D341Med (cell line): ENCODE data around the gene CASQ2.
A peak's percentile ranks its signal among the peaks of the same experiment; 100 is the strongest.

Source experiments
- DNase-seq: peaks from one replicate; pipeline ENCODE4 v3.0.0; 2012; ENCODE audit warnings: low spot score

The CASQ2 gene

DNA sequence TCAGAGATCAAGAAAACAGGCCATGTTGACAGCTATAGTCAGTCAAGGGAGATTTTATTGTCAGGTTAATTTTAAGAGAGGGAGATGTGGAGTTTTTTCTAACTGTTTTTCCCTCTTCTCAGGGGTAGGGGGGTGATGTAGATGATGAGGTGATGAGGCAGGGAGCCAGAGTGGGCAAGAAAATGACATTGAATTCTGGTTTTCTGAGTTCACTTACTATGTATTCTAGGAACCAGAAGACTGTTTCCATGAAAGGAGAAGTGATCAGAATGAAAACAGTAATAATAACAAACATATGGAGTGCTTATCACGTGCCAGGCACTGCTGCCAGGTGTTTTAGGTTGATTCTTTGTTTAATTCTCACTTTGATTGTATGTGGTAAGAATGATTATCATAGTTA, 40.2 kb downstream of the CASQ2 start:
- DNase-seq, result no peak

DNA sequence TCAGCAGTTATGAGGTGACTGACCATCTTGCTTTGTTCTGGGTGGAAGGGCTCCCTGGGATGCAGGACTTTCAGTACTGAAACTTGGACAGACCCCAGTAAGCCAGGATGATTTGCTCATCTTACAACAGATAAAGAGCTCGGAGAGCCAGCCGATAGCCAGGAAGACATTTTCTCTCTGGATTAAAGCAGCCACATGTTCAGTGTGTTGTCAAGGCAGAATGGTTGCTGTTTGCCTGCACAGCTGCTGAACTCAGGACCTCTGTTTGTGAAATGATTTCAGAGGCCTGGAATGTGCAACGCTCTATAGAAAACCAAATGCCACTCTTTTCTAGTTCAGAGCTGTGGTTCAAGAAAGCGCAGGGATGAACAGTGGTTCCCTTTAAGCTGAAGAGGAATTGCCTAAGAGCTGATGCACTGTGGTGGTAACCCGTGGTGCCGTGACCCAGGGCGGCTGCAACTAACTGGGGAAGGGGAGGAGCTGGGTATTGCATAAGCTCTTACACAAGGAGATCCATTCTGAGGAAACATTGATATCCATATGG, 40.7 kb downstream of the CASQ2 start:
- no peak for DNase-seq

DNA sequence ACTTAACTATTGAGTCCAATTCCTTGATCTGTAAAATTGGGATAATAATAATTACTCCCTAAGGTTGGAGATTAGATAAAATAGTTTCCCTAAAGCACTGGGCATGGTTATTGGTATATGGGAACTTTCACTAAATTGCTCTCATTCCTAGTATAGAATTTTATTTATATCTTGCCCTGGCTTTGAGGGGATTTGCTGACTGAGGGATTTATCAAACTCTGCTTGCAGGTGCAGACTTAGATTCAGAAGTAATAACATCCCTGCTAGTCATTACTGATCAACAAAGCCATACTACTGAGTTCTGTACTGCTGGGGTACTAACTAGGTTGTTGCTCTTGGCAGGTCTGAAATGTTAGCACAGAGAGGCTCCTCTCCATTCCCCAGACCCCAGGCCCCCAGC, 41.9 kb downstream of the CASQ2 start:
- no peak for DNase-seq

DNA sequence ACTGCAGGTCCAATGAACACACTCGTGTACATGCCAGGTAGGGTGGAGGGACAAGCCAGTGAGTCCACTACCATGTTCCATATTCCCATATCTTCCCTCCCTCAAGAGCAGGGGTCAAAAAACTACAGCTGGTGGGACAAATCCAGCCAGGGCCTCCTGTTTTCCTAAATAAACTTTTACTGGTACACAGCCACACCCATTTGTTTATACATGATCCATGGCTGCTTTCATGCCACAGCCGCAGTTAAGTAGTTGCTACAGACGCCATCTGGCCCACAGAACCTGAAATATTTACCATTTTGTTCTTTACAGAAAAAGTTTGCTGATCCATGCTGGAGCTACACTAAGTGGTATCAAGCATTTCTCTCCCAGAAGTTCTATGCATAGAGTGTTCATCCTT, 42.4 kb downstream of the CASQ2 start:
- no peak for DNase-seq

DNA sequence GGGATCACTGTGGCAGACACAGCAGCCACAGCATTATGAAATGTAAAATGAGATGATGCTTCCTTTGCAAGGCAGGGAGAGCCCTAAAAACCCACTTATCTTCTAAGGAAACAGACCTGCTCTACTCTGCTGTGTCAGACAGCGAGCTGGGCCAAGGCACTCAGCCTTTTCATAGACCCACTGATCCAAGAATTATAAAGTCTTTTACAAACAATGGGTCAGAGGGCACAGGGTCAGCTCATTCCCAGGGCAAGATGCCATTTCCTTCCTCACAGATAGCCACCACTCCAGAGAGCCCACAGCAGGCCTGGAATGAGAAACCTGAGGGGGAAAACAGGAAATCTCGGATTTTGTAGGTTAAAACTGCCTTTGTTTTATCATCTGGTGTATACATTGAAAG, 42.9 kb downstream of the CASQ2 start:
- DNase-seq, result no peak

DNA sequence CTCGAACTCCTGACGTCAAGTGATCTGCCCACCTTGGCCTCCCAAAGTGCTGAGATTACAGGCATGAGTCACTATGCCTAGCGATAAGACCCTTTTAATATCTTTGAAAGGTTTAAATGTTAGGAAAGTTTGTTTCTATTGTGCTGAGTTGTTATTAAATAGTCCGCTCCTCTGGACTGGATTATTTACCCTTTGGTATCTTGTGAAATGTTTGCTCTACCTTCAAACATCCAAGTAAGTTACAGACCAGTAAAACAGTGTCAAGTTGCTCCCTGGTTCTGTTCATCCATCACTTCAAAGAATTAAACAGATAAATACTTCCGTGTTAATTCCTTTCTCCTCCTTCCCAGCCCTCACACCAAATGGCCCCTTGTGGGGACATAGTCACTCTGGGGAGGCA, 44.8 kb downstream of the CASQ2 start:
- no peak for DNase-seq

DNA sequence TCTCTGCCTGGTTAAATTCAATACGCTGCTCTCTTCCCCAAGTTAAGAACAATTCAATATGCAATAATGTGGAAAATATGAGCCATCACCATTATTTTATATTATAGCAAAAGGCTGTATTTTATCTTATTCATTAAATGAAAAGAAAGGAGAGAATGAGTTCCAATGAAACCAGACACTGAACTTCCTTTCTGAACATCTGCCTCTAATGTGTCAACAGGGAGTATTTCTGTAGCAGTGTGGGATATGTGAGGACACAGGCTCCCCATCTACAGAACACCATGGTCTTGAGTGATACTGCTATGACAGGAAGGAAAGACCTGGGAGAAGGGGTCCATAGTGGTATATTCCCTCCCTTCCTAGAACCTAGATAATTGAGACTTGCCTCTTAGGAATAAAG, 46.3 kb downstream of the CASQ2 start:
- no peak for DNase-seq

DNA sequence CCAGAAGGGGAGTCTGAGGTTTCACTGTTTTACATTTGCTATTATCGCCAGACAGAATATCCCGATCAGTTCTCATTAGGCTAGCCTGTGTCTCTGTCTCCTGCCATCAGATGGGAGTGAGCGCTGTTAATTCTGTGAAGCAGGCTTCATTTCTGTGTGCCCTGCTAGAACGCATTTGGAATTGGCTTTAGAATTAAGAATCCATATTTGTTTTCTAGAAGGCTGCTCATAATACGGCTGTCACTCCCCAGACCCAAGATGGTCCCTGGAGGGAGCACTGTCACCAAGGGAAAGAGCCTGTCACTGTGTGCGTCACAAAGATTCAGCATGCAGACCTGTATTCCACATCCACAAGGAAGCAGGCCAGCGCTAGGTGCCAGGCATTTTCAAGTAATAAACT, 49.2 kb downstream of the CASQ2 start:
- no peak for DNase-seq

DNA sequence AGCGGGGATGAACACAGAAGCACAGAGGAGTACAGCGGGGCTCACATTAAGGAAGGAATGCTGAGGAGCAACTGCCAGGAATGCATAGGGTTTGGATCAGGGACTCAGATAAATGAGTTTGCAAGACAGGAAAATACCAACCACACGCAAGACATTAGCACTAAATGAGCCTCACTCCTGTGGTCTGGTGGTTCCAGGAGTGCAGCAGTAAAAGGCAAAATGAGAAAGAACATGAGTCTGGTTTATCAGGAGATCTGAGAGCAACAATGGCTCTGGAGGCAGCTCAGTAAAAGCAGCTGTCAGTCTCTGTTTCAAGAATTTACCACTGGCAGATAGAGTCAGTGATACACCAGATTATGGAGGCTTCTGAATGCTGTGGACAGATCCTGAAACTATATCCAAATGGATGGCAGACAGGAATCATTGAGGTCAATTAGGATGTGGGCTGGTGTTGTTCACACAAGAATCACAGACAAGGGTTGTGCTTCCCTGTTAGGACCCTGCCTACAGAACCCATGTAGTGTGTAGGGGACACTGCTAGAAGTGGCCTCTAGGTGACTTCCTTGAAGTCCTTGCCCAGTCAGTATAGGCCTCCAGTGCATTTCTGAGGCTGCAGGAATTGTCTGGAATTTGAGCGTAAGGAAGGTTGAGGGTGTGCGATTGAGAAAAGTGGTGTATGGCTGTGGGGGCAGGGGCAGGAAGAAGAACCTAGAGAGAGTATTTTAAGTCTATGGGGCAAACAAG, 50.3 kb downstream of the CASQ2 start:
- DNase-seq, result no peak

DNA sequence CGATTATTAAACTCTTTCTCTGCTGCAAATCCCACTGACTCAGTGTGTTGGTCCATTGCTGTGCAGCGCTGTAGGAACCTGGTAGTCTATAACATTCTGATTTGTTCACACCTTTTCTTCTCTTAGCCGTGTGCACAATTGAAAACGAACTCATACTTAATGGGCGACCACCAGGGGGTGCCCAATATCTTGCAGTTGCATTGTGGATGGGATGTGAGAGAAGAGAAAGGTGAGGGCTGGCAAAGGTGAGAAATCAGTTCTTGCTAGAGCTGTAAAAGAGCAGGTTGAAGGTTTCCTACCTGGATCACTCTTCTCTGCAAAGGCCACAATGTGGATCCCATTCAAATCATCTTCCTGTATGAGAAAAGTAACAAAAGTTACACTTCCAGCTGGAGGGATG, 51.0 kb downstream of the CASQ2 start:
- DNase-seq, result peak; percentile 45

DNA sequence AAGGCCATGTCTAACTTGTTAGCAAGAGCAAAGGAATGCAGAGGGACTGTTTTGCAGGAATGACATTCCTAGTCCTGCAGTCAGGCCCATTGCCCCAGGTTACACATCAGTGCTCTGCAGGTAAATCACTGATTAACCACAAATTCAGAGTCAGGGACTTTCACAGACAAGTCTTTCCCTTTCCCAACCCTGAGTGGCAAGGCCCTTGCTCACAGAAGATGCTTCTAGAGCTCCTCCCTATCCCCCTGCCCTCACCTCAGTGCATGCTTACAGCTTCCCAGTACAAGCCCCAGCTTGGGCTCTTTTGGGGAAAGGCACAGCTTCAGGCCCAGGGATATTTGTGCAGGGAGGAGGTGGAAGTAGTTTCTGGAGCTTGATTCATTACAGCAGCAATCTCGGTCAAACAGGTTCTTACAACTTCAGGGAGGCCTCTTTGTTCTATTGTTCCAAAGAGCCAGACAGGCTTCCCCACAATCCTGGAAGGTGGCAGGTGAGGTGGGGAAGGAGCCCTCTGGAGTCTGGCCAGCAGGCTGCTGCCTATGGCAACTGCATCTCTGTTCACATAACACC, 53.9 kb downstream of the CASQ2 start:
- DNase-seq, result no peak

DNA sequence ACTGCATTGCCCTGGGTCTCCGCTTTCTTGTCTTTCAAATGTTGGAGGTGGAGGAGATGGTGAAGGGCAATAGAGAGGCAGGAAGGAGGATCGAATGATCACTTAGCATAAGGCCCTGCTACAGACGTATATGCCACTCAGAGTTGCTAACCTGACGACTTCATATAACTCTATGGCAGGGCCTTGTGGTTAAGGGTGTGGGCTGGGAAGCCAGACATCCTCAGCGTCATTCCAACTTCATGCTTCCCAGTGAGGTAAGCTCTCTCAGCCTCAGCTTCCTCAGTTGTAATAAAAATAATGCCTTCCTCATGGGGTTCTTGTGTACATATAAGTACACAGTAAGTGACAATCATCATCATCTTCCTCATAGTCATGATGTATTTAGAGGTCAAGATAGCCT, 54.6 kb downstream of the CASQ2 start:
- no peak for DNase-seq

DNA sequence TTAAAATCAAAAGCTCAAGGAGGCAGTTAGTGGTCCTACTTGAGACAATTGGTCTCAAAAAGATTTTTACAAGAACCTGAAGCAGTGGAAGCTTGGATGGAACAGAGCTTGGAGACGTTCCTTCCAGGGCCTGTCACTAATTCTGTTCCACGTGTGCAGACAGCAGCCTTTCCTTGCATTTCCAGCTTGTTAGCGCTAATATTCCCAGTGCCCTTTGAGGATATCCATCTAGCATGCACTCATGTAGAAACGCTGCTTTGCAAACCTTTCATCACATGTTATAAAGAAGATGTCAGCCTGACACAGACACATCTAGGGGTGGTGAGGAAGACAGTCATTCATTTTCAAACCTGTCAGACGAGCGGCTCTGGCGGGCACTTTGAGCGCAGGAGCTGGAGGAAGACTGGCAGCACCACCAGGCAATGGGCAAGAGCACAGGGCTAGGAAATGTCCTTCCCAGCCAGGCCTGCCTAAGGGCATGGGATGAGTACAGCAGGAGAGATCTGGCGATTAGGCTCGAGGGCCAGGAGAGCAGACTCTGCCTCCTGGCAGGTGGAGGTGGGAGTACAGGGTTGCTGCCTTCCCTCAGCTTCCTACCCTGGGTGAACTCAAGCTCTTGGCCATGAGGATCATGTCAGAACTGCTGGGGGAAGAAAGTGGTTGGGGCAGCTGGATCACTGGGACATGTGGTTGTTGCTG, 55.5 kb downstream of the CASQ2 start:
- DNase-seq, result no peak

DNA sequence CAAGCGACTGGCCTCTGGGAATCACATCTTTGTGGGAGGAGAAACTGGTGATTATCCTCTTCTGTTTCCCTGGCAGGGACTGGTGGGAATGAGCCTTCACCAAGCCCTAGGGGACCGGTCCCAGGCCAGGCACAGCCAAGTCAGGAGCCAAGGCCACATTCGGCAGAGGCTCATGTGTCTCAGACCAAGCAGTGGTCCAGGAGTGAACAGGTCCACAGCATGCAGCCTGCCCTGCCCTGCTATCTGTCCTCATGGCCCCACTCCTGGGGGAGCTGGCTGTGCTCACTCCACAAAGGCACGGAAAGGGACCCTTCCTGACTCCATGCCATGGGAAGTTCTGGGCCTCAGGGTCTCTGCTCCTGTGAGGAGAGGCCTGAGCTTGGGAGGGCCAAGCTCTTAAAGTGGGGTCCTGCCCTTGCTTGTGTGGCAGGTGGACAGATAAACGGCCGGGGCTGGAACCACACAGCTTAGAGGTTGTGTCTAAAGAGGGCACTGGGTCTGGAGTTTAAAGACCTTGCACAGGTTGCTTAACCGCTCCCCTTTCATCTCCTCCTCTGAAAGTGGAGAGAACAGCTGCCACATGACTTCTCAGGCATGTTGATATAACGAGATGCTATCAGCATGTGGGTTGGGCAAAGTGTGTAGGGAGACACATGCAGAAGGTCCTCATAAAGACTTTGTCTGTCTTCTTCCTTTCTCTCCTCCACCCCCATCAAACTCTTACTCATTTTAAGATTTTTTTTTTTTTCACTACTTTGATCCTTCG, 57.5 kb downstream of the CASQ2 start:
- DNase-seq, result no peak

DNA sequence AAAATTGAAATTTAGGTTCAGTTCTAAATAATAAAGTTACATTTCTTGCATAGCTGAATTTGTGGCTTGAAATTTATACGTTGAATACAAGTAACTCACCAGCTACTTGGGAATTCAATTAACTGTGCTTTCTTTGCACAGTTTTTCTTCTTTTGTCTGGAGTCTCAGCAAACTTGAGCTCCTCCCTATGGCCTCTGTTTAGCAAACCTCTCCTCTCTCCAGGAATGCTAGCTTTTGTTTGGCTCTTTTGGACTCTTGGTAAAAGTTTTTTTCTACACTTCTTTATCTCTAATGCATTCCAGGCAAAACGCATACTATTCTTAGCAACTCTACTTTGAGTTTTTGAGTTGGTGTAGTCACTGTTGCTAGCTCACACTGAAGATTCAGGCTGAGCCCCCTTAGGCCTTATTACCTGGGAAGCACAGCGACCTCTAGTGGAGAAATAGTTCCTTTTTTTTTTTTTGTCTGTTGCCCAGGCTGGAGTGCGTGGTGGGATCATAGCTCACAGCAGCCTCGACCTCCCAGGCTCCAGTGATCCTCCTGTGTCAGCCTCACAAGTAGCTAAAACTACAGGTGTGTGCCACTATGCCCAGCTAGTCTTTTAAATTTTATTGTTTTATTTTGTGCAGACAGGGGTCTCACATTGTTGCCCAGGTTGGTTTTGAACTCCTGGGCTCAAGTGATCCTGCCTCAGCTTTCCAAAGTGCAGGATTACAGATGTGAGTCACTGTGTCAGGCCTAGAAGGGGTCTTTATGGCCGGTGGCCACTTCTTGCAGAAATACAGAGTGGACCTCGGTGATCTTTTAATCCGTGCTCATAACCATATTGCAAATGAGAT, 61.7 kb downstream of the CASQ2 start:
- DNase-seq, result peak; percentile 52

DNA sequence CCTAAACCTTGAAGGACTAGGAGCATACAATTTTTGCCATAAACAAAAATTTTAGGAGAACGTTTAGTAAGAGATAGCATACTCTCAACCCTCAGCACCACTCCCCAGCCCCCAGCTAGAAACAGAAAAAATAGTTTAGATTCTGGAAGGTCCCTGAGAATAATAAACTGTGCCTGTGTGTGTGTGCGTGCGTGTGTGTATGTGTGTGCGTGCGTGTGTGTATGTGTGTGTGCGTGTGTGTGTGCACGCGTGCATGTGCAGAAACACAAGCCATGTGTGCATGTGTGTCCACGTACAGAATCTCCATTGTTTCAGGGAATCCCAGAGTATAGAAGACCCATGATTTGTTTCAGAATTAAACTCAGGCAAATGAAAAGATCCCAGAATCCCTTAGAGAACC, 62.6 kb downstream of the CASQ2 start:
- DNase-seq, result no peak

DNA sequence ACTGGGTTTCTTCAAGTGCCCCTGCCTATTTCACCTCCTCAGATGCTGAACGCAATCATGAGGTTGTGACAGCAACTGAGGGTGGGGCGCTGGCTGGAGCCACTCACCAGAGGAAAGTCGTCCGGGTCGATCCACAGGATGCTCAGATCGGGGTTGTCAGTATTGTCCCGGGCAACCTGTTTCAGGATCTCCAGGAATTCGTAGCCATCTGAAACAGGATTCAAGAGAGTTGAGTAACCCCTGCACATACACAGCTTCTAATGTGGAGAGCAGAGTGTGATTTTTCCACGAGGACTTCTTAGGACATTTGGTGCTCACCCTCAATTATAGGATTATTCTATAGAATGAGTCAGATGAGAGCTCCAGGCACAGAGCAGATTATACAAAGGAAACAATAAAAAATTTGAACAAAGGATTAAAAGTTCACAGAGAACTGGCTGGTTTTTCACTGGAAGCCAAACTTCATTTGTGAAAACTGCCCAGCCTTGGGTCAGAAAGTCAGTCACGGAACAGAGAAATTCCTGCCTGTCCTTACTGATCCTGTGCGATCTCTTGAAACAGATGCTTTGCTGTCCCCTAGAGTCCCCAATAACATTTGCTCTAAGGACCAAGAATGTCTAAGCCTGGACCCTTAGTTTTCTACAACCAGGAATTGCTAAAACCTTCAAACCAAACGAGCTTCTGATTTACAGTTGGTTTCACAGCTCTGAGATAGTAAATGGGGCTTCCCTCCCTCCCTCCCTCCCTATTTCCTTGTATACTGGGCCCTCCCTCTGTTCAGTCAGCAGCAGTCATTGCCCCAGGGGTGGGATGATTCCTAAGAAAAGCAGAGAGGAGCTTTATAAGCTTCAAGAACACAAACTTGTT, 63.2 kb downstream of the CASQ2 start:
- DNase-seq, result no peak

DNA sequence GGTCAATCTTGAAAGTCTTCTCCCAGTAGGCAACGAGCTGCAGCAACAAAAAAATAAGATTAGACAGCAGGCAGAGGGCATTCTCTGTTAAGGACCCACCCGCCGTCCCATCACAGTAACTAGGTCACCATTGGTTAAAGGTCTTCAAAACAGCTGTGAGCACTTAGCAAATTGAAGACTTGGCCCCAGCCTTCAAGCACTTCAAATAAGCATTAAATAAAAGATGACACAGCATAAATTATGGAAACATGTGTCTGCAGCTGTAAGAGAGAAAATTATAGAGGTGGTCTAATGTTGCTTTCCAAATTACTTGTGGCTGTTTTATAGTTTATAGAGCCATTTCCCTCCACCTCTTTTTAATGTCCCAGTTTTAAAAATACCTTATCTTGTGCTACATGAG, 65.6 kb downstream of the CASQ2 start:
- DNase-seq, result no peak

DNA sequence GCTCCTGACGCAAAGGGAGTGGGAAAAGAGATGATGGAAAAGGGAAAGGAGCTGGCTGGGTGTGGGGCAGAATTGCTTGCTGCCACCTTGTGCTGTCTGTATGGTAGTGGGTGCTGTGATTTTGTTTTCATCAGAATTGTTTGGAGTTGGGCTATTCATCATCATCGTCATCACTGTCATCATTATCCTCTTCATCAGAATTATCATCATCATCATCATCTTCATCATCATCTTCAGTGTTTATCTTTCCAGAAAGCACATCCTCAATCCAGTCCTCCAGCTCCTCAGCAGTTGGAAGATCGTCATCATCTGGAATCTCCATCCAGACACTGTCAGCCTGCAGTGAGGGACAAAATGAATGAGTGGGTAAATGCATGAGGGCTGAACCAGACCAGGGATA, 67.4 kb downstream of the CASQ2 start:
- DNase-seq, result no peak

DNA sequence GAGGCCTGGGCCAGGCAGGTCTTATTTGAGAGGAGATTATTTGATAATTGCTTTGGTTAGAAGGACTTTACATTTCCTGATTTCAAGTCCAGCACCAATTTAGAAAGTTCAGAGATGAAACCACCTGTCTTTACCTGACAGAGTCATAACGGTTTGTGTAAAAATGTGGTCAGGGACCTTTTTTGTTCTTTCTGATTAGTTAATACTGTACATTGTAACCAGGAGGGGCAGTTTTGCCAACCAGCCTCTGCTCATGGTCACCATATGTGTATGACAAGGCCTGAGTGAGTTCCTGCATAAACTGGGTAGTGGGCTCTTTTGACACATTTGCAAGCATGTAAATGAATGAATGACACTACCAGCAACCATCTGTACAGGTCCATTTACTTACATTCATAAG, 70.9 kb downstream of the CASQ2 start:
- DNase-seq, result no peak

DNA sequence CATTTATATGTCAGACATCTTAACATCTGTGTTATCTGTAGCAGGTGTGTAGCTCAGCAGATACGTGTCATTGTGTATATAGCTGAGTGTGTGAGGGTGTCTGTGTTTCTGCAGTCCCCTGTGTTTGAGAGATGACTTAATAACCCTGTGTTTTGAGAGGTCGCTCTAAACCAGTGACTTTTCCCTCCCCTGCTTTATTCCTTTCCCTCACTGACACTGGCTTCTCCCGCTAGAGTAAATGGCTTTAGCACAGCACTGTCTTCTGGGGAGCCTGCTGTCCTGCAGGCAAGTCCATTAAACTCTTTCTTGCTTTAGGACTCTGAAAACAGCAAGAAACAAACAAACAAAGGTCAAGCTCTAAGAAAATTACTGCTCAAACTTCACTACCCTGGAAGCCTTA, 73.7 kb downstream of the CASQ2 start:
- DNase-seq, result no peak
